K562 (cell line): Measurements from ENCODE around the gene CLEC4M. TPM values are rescaled to one million over a fixed set of nuclear protein-coding genes. Genes with fewer than 3 reads are reported as not detected.

Experiments used
- ATAC-seq: fragments of 200-7000 bp; cut with Tn5 transposase; 3 replicates; pipeline ENCODE4 v1.9.1; 2020; ENCODE audit warnings: moderate library complexity
- BruUV-seq: library from RNA; stranded (reverse); fragments of 400-500 nt; replicated peaks from 2 replicates; lab custom pipeline; 2021; lab: Mats Ljungman, UMichigan
- CTCF ChIA-PET: fragments of 300-600 bp; formaldehyde crosslinking; extraction: SDS; loops from one replicate; lab custom pipeline; 2021; ENCODE audit warnings: low intra/inter-chr PET ratio; lab: Yijun Ruan, JAX
- POLR2A ChIA-PET: fragments of 300-600, 350-650 bp; sonication (Branson Sonifier 250); formaldehyde crosslinking; extraction: SDS; loops from one replicate; lab custom pipeline; 2021; ENCODE audit warnings: antibody characterized with exemption, inconsistent platforms; lab: Yijun Ruan, JAX
- DNase-seq, 4 experiments: peaks; one replicate each; pipeline versions ENCODE4 v3.0.0 to v3.0.0-alpha.2; 2011 to 2018; ENCODE audit warnings: low spot score in 3 of 4, mixed read lengths in 3 of 4; ENCODE audit errors: extremely low read depth in 1 of 4
- FAIRE-seq: peaks from 2 replicates; lab custom pipeline; 2011; peaks lifted over from hg19 to GRCh38; lab: Jason Lieb, UNC
- H2AFZ ChIP-seq: 2 replicates; pipeline ENCODE4 v1.6.0; 2011; ENCODE audit warnings: low read depth, low read length, control low read depth, inconsistent platforms
- H3K27ac ChIP-seq: fragments of 200-600 bp; 3 replicates; pipeline ENCODE4 v1.8.0; 2011; ENCODE audit warnings: low read depth, mild to moderate bottlenecking, control low read depth, inconsistent platforms, low read length, moderate library complexity, mixed read lengths; ENCODE audit errors: extremely low read depth
- H3K27me3 ChIP-seq, 2 experiments: fragments of 300-600 bp in 1 of 2; 2 replicates in 1 of 2; 3 replicates in 1 of 2; pipeline versions ENCODE4 v1.6.0 to v1.8.0; 2011; ENCODE audit warnings: inconsistent platforms in 2 of 2, low read length in 2 of 2, mild to moderate bottlenecking in 1 of 2, mixed read lengths in 1 of 2, moderate library complexity in 1 of 2; ENCODE audit not compliant: control insufficient read depth in 2 of 2, insufficient read depth in 2 of 2
- H3K36me3 ChIP-seq: fragments of 300-600 bp; 3 replicates; pipeline ENCODE4 v1.8.0; 2011; ENCODE audit warnings: mild to moderate bottlenecking, low read length, inconsistent platforms; ENCODE audit not compliant: control insufficient read depth, insufficient read depth
- H3K4me1 ChIP-seq, 2 experiments: fragments of 200-600 bp in 1 of 2; replicated peaks in 1 of 2; 2 replicates in 1 of 2; 3 replicates in 1 of 2; pipeline versions ENCODE4 v1.5.1 to v1.8.0; 2011; ENCODE audit warnings: inconsistent platforms in 2 of 2, low read length in 2 of 2, mild to moderate bottlenecking in 1 of 2, mixed read lengths in 1 of 2, moderate library complexity in 1 of 2; ENCODE audit not compliant: control insufficient read depth in 2 of 2, insufficient read depth in 2 of 2
- H3K4me2 ChIP-seq: 2 replicates; pipeline ENCODE4 v1.6.1; 2011; ENCODE audit warnings: low read length, control low read depth, inconsistent platforms, mixed read lengths; ENCODE audit not compliant: insufficient read depth
- H3K4me3 ChIP-seq: fragments of 200-600 bp; sonication (generic), shearing (Covaris generic); 2 replicates; pipeline ENCODE4 v1.5.1; 2016; ENCODE audit warnings: control low read depth, inconsistent platforms
- H3K79me2 ChIP-seq: fragments of 200-600 bp; 3 replicates; pipeline ENCODE4 v1.8.0; 2011; ENCODE audit warnings: low read length, inconsistent platforms; ENCODE audit not compliant: control insufficient read depth, insufficient read depth
- H3K9ac ChIP-seq, 2 experiments: 2 replicates each; pipeline versions ENCODE4 v1.6.0 to v1.6.1; 2011; ENCODE audit warnings: low read depth in 2 of 2, low read length in 2 of 2, control low read depth in 1 of 2, inconsistent platforms in 1 of 2, mild to moderate bottlenecking in 1 of 2, mixed read lengths in 1 of 2; ENCODE audit not compliant: insufficient read depth in 1 of 2
- H3K9me1 ChIP-seq: one replicate; pipeline ENCODE4 v1.6.0; 2011; ENCODE audit warnings: inconsistent platforms, mild to moderate bottlenecking, low read length, moderate library complexity; ENCODE audit not compliant: control insufficient read depth, insufficient read depth
- H3K9me3 ChIP-seq: replicated peaks from 2 replicates; pipeline ENCODE4 v1.5.1; 2011; ENCODE audit warnings: low read depth, low read length, inconsistent platforms; ENCODE audit not compliant: control insufficient read depth, insufficient read depth
- H4K20me1 ChIP-seq: replicated peaks from 2 replicates; pipeline ENCODE4 v1.6.1; 2011; ENCODE audit warnings: low read length, inconsistent platforms, mixed read lengths; ENCODE audit not compliant: control insufficient read depth, insufficient read depth
- CSDE1 ChIP-seq, 2 experiments: fragments of 450-650 bp; IDR thresholded peaks; 2 replicates each; pipeline ENCODE4 v1.6.1; 2016; ENCODE audit warnings: mild to moderate bottlenecking in 1 of 2
- DIDO1 ChIP-seq: fragments of 450-650 bp; IDR thresholded peaks from 2 replicates; pipeline ENCODE4 v1.6.1; 2016; ENCODE audit warnings: low read depth, missing biosample characterization, missing genetic modification characterization
- HDGF ChIP-seq: fragments of 450-650 bp; IDR thresholded peaks from 2 replicates; pipeline ENCODE4 v1.6.1; 2016
- JUND ChIP-seq, 2 experiments: IDR thresholded peaks; 2 replicates in 1 of 2; 3 replicates in 1 of 2; pipeline ENCODE4 v1.6.1; 2011; ENCODE audit warnings: borderline replicate concordance in 2 of 2, low read depth in 2 of 2, low read length in 2 of 2, improper control_type of control experiment in 1 of 2, missing biosample characterization in 1 of 2, missing genetic modification characterization in 1 of 2, missing genetic modification reagents in 1 of 2
- KAT2B ChIP-seq: IDR thresholded peaks from one replicate; pipeline ENCODE4 v1.6.1; 2012; ENCODE audit warnings: low read depth, mild to moderate bottlenecking, control low read depth, inconsistent platforms, low read length, moderate library complexity
- KDM5B ChIP-seq: fragments of 200-600 bp; sonication (generic); IDR thresholded peaks from 2 replicates; pipeline ENCODE4 v1.6.1; 2012; ENCODE audit warnings: low read depth, mild to moderate bottlenecking, moderate library complexity, low read length, control low read depth, inconsistent platforms; ENCODE audit not compliant: insufficient replicate concordance
- LEF1 ChIP-seq: fragments of 450-650 bp; IDR thresholded peaks from 2 replicates; pipeline ENCODE4 v1.6.1; 2016; ENCODE audit warnings: mild to moderate bottlenecking
- MTF1 ChIP-seq: fragments of 250-450 bp; sonication (Bioruptor Pico); IDR thresholded peaks from 2 replicates; pipeline ENCODE4 v1.9.0; 2021; ENCODE audit warnings: moderate library complexity, mild to moderate bottlenecking, inconsistent platforms, borderline replicate concordance
- RNF219 ChIP-seq: fragments of 250-450 bp; sonication (Bioruptor Pico); IDR thresholded peaks from 2 replicates; pipeline ENCODE4 v1.5.0; 2022; ENCODE audit warnings: mild to moderate bottlenecking
- SRSF7 ChIP-seq: fragments of 200-400 bp; formaldehyde crosslinking; optimal IDR thresholded peaks from 2 replicates; pipeline ENCODE3; 2017; ENCODE audit warnings: mild to moderate bottlenecking, low read depth, low read length
- ZBTB33 ChIP-seq: sonication (generic); formaldehyde crosslinking; IDR thresholded peaks from 2 replicates; pipeline ENCODE4 v1.8.1; 2023; ENCODE audit warnings: mild to moderate bottlenecking, missing genetic modification reagents
- ZBTB7A ChIP-seq: IDR thresholded peaks from 2 replicates; pipeline ENCODE4 v1.6.1; 2011; ENCODE audit warnings: low read depth, mild to moderate bottlenecking, low read length, moderate library complexity, borderline replicate concordance; ENCODE audit not compliant: control insufficient read depth
- ZFX ChIP-seq: sonication (generic); formaldehyde crosslinking; IDR thresholded peaks from 2 replicates; pipeline ENCODE4 v1.8.0; 2022; ENCODE audit warnings: mild to moderate bottlenecking, missing genetic modification reagents, moderate library complexity
- ZNF143 ChIP-seq: sonication (generic); formaldehyde crosslinking; IDR thresholded peaks from 2 replicates; pipeline ENCODE4 v1.9.0; 2022; ENCODE audit warnings: mild to moderate bottlenecking, missing genetic modification reagents
- ZNF449 ChIP-seq: fragments of 250-450 bp; sonication (Bioruptor Pico); IDR thresholded peaks from 2 replicates; pipeline ENCODE4 v1.8.0; 2022; ENCODE audit warnings: moderate library complexity, mild to moderate bottlenecking, inconsistent platforms
- WGBS: fragments of 100-300 bp; shearing (Covaris generic); methylation state at CpG from one replicate; pipeline ENCODE4 v1.1.6; 2016; ENCODE audit warnings: low coverage, mixed read lengths; ENCODE audit not compliant: insufficient coverage; ENCODE audit errors: missing lambda C conversion rate; 5-methylcytosine and 5-hydroxymethylcytosine counted together
- in situ Hi-C: fragments of 300-500 bp; cut with MboI; formaldehyde crosslinking; loops from 4 replicates; pipeline ENCODE4 v1.15.0; 2018; ENCODE audit warnings: inconsistent platforms, mixed read lengths
- intact Hi-C: fragments of 100-400 bp; cut with micrococcal nuclease; formaldehyde crosslinking; loops from 2 replicates; pipeline ENCODE4 v1.14.2; 2022
- polyA plus RNA-seq, 8 experiments: library from polyadenylated mRNA; depleted of rRNA in 4 of 8; stranded (reverse) in 5 of 8; unstranded in 3 of 8; fragments of >200 nt; fragmentation: Nextera tagmentation in 2 of 8; fragmentation: Illumina TruSeq in 1 of 8; extraction: Ambion mirVana in 2 of 8; extraction: Trizol in 1 of 8; gene quantifications; 2 replicates each; pipeline versions ENCODE4 v1.2.1 to v1.2.3, GENCODE V29; 2011 to 2014; ENCODE audit warnings: inconsistent platforms in 1 of 8, missing spikeins in 1 of 8
- total RNA-seq, 7 experiments: library from RNA; depleted of rRNA in 6 of 7; stranded (reverse); fragments of >200 nt in 6 of 7; fragmentation: Illumina TruSeq in 2 of 7; extraction: Trizol in 2 of 7; gene quantifications; 2 replicates each; pipeline versions ENCODE4 v1.2.1 to v1.2.3, GENCODE V29; 2011 to 2021; ENCODE audit warnings: low replicate concordance in 1 of 7

Gene CLEC4M
- total and polyA plus RNA-seq, 9 of the 15 experiments (the other 6 are each of a cell fraction or from before 2014, with no cell fraction given), result 0.08 to 0.18 TPM; not detected in 7

GRCh38 chr19:7756258-7756657 lies 6.8 kb upstream of the CLEC4M start (continued):
- TF ChIP-seq RNF219, result no peak
- TF ChIP-seq LEF1, result no peak

GRCh38 chr19:7757358-7757757 lies 5.7 kb upstream of the CLEC4M start:
- Histone ChIP-seq H2AFZ (no peak overlapping the region), H3K27me3 (no peaks in the 10 kb centered on the region), H3K9ac (no peak overlapping the region), H3K36me3 (no peaks in the 10 kb centered on the region), H4K20me1 (no peaks in the 10 kb centered on the region), H3K27ac (no peak overlapping the region), H3K9me1 (no peaks in the 10 kb centered on the region), H3K9me3 (peaks cover 10% of the 10 kb centered on the region), H3K79me2 (no peaks in the 10 kb centered on the region), H3K4me3 (no peak overlapping the region), H3K4me2 (no peak overlapping the region), H3K4me1 (no peaks in the 10 kb centered on the region)
- FAIRE-seq, result no peak
- in situ Hi-C loops, result no loop called here
- intact Hi-C loops, result no loop called here
- no peak for ATAC-seq
- no peak for DNase-seq
- CTCF ChIA-PET, result no interaction called here
- no TSS peak for BruUV-seq
- 6% methylated on average over 2 of the region's 3 CpGs for WGBS
- POLR2A ChIA-PET, result no interaction called here
- TF ChIP-seq KDM5B (no peak), JUND (IDR thresholded peaks at IDR 0.05; ENCODE audit: borderline replicate concordance, low read depth, low read length) (no peak), JUND (tag; IDR thresholded peaks at IDR 0.05; ENCODE audit: borderline replicate concordance, low read depth, low read length) (no peak), CSDE1 (IDR thresholded peaks at IDR 0.05) (no peak), DIDO1 (tag) (no peak), HDGF (no peak), KAT2B (no peak), ZNF143 (CRISPR knock-in tag) (no peak), ZFX (CRISPR knock-in tag) (no peak), SRSF7 (no peak), ZBTB33 (CRISPR knock-in tag) (no peak), ZBTB7A (peak; percentile 22; the same call in 1 of the 2 replicates), MTF1 (CRISPR knock-in tag) (no peak), ZNF449 (CRISPR knock-in tag) (no peak)
